ENCODE measurements around the gene ARHGAP40.

GRCh38 chr20:38584099-38584763, 17.4 kb upstream of the ARHGAP40 start:
- TF ChIP-seq CTCF (IDR thresholded peaks at IDR 0.05 in 8 of 11, conservative IDR thresholded peaks at IDR 0.05 in 3 of 11) (no peak), POLR2AphosphoS5 (IDR thresholded peaks at IDR 0.05) (no peak), POLR2A (IDR thresholded peaks at IDR 0.05) (no peak)

All from spleen (tissue), 7 donors.